Measurements from ENCODE around the gene ZFHX3. TPM values are rescaled to one million over a fixed set of nuclear protein-coding genes. Genes with fewer than 3 reads are reported as not detected.
A peak's percentile ranks its signal among the peaks of the same experiment; 100 is the strongest.

Gene ZFHX3
- total RNA-seq, 1 experiment from 2014 or later: 1.5 TPM

DNA sequence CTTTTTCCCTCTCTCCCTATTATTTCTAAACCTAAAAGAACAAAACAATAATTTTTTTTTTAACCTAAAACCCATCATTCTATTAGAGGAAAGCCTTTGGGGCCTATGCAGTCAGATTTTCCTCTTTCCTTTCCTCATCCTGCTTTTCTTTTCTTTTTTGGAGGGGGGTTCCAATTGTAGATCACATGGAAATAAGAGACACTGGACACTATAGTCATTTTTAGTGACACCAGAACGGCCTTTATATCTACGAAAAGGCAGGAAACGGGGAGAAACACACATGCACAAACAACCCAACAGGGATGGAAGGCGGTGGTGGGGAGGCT is 5.1 kb upstream of the ZFHX3 start:
- Mint-ChIP-seq H3K4me1 (peaks cover 9 to 39% of the 10 kb centered on the region in 2 experiments), H3K27ac (no peak overlapping the region), H3K4me3 (no peak overlapping the region), H3K9me3 (no peaks in the 10 kb centered on the region; a peak in 2 of 5 replicates), H3K36me3 (ENCODE audit: insufficient read depth in 1 of 3, low read depth in 3 of 3) (peaks cover 0 to 3% (median 0%) of the 10 kb centered on the region in 3 experiments; a peak in 1 of 7 replicates), H3K27me3 (ENCODE audit: low read depth) (no peaks in the 10 kb centered on the region)
- Histone ChIP-seq H3K27ac (ENCODE audit: insufficient read length, low read depth, low read length) (no peak overlapping the region), H3K79me2 (ENCODE audit: insufficient read depth, low read length) (no peaks in the 10 kb centered on the region), H2BK5ac (ENCODE audit: insufficient read length, low read length) (no peak overlapping the region), H3K9me3 (ENCODE audit: control insufficient read depth, low read depth, low read length) (no peaks in the 10 kb centered on the region), H3T11ph (ENCODE audit: low read length) (no peak overlapping the region), H3K14ac (ENCODE audit: insufficient read depth, low read length) (no peak overlapping the region), H2BK120ac (ENCODE audit: low read depth, low read length, poor library complexity, severe bottlenecking) (no peak overlapping the region), H3K4ac (ENCODE audit: low read depth, low read length) (no peak overlapping the region), H2BK15ac (ENCODE audit: low read depth, low read length) (no peak overlapping the region), H2AK5ac (ENCODE audit: insufficient read length, low read length) (no peak overlapping the region), H3K27me3 (ENCODE audit: insufficient read depth, low read length) (peaks cover 64% of the 10 kb centered on the region), H3K9ac (ENCODE audit: extremely low read depth, insufficient read length, low read length) (no peak overlapping the region), H3K56ac (ENCODE audit: insufficient read length, low read depth, low read length) (no peak overlapping the region), H4K20me1 (ENCODE audit: control insufficient read depth, insufficient read depth, insufficient read length) (no peaks in the 10 kb centered on the region), H3K4me2 (ENCODE audit: insufficient read depth, insufficient read length, low read length) (peak overlapping the region; percentile 69), H3K79me1 (ENCODE audit: insufficient read depth, low read depth, low read length, poor library complexity, severe bottlenecking) (no peaks in the 10 kb centered on the region), H3K23ac (ENCODE audit: insufficient read length, low read depth, low read length) (no peak overlapping the region), H3K4me1 (ENCODE audit: insufficient read depth, low read length) (peaks cover 11% of the 10 kb centered on the region), H2BK20ac (ENCODE audit: low read depth, low read length, poor library complexity, severe bottlenecking) (no peak overlapping the region), H3K18ac (ENCODE audit: insufficient read length, low read depth, low read length) (no peak overlapping the region), H4K91ac (ENCODE audit: insufficient read length, low read depth, low read length) (no peak overlapping the region), H2BK12ac (ENCODE audit: insufficient read length, low read depth, low read length) (no peak overlapping the region), H4K8ac (replicated peaks; ENCODE audit: insufficient read length, low read depth, low read length) (no peak overlapping the region), H3K23me2 (ENCODE audit: insufficient read length, low read depth, low read length, poor library complexity, severe bottlenecking) (peaks cover 11% of the 10 kb centered on the region), H4K5ac (ENCODE audit: insufficient read length, low read depth, low read length) (no peak overlapping the region), H2AFZ (ENCODE audit: low read length) (no peak overlapping the region)
- WGBS (ENCODE audit: extremely low coverage, insufficient read length, low lambda C conversion rate): no CpG with 5 or more reads among the region's 4 CpGs
- DNase-seq: no peak
- TF ChIP-seq, protein P1, sequence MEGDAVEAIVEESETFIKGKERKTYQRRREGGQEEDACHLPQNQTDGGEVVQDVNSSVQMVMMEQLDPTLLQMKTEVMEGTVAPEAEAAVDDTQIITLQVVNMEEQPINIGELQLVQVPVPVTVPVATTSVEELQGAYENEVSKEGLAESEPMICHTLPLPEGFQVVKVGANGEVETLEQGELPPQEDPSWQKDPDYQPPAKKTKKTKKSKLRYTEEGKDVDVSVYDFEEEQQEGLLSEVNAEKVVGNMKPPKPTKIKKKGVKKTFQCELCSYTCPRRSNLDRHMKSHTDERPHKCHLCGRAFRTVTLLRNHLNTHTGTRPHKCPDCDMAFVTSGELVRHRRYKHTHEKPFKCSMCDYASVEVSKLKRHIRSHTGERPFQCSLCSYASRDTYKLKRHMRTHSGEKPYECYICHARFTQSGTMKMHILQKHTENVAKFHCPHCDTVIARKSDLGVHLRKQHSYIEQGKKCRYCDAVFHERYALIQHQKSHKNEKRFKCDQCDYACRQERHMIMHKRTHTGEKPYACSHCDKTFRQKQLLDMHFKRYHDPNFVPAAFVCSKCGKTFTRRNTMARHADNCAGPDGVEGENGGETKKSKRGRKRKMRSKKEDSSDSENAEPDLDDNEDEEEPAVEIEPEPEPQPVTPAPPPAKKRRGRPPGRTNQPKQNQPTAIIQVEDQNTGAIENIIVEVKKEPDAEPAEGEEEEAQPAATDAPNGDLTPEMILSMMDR (conservative IDR thresholded peaks at IDR 0.05): no peak

Measured in H9 (cell line).